ENCODE data around the gene OTOGL. TPM values are rescaled to one million over a fixed set of nuclear protein-coding genes. Genes with fewer than 3 reads are reported as not detected.

OTOGL gene
- total and polyA plus RNA-seq, 10 donors: 0.09 to 0.88 (median 0.23) TPM; not detected in 1

DNA sequence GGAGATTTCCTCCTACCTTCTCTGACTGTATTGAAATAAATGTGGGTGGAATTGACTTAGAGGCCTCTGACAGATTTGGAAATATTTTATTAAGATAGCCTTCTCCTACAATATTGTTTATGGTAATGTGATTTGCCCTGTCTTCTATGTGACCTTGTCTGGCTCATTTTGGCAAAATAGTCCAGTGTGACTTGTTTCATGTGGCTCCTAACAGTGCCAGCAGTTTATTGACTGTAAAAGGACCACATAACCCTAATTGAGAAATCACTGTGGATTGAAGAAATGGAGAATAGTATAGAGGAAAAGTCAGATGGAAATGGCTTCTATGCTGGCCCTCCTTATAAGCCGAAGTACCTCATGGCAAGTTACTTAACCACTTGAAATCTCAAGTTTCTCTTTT, 173.8 kb downstream of the OTOGL start:
- H3K36me3 ChIP-seq: no peaks in the 10 kb centered on the region
- intact Hi-C loops (cut with DNase I; ENCODE audit: low total_unique reads): no loop called here
- H3K27me3 ChIP-seq (replicated peaks in 1 of 7): no peaks in the 10 kb centered on the region
- H3K27ac ChIP-seq: no peak overlapping the region
- no peak overlapping the region for H3K4me3 ChIP-seq
- TF ChIP-seq POLR2AphosphoS5 (IDR thresholded peaks at IDR 0.05) (no peak), POLR2A (IDR thresholded peaks at IDR 0.05) (no peak)
- TF ChIP-seq, protein P1, sequence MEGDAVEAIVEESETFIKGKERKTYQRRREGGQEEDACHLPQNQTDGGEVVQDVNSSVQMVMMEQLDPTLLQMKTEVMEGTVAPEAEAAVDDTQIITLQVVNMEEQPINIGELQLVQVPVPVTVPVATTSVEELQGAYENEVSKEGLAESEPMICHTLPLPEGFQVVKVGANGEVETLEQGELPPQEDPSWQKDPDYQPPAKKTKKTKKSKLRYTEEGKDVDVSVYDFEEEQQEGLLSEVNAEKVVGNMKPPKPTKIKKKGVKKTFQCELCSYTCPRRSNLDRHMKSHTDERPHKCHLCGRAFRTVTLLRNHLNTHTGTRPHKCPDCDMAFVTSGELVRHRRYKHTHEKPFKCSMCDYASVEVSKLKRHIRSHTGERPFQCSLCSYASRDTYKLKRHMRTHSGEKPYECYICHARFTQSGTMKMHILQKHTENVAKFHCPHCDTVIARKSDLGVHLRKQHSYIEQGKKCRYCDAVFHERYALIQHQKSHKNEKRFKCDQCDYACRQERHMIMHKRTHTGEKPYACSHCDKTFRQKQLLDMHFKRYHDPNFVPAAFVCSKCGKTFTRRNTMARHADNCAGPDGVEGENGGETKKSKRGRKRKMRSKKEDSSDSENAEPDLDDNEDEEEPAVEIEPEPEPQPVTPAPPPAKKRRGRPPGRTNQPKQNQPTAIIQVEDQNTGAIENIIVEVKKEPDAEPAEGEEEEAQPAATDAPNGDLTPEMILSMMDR (IDR thresholded peaks at IDR 0.05 in 8 of 11, conservative IDR thresholded peaks at IDR 0.05 in 3 of 11): no peak
- H3K9me3 ChIP-seq: no peaks in the 10 kb centered on the region
- 88 to 93% (median 92%) methylated on average over 1 of the region's 1 CpG for WGBS, 5 donors
- DNase-seq: no peak
- H3K4me1 ChIP-seq: peaks cover 0 to 4% (median 0%) of the 10 kb centered on the region in 6 donors

DNA sequence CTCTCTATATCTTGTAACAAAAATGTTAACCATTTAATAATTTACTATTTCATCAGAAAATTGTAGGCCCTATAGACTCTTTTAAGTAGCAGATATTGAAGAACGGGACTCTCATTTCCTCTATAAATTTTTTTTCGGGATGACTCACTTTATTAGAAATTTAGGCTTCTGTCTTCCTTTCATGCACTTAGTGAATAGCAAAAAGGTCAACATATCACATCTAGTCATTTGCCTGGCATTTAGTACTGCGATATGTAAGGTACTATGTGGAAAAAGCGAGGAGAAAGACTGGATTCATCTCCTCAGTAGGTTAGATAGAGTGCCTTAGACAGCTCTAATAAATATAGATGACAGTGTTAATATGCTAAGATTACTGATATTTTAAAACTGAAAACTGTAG, 178.4 kb downstream of the OTOGL start:
- TF ChIP-seq POLR2AphosphoS5 (IDR thresholded peaks at IDR 0.05) (no peak), POLR2A (IDR thresholded peaks at IDR 0.05) (no peak)
- TF ChIP-seq, protein P1 (IDR thresholded peaks at IDR 0.05 in 8 of 11, conservative IDR thresholded peaks at IDR 0.05 in 3 of 11): no peak
- H3K4me3 ChIP-seq: no peak overlapping the region

DNA sequence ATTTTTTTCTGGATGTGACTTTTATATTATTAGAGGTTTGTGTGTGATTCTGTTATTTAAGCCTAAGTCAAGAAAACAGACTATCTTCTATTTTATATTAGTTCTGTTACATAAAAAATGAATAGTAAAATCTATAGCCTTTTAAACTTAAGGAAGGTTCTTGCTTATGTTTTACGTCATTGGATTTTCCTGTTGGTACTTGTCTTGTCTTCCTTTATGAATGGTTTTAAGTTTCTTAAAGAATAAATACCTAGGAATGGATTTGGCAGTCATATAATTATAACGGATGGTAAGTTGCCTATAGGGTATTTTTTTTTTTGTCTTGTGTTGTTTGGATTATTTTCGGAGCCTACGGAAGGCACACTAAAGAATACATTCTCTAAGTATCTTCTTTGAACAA, 182.9 kb downstream of the OTOGL start:
- no peak for DNase-seq
- TF ChIP-seq POLR2AphosphoS5 (IDR thresholded peaks at IDR 0.05) (no peak), POLR2A (IDR thresholded peaks at IDR 0.05) (no peak)
- TF ChIP-seq, protein P1 (IDR thresholded peaks at IDR 0.05 in 8 of 11, conservative IDR thresholded peaks at IDR 0.05 in 3 of 11): no peak
- H3K4me3 ChIP-seq: no peak overlapping the region
- no peaks in the 10 kb centered on the region for H3K36me3 ChIP-seq
- H3K27me3 ChIP-seq (replicated peaks in 1 of 7): no peaks in the 10 kb centered on the region
- peaks cover 0 to 14% (median 3%) of the 10 kb centered on the region in 8 donors for H3K9me3 ChIP-seq
- intact Hi-C loops (cut with DNase I; ENCODE audit: low total_unique reads): no loop called here
- no peak overlapping the region for H3K27ac ChIP-seq
- WGBS, 5 donors: 68 to 90% (median 82%) methylated on average over 4 of the region's 4 CpGs
- H3K4me1 ChIP-seq: no peaks in the 10 kb centered on the region

More for the DNA sequence above, 178.4 kb downstream of the OTOGL start:
- H3K27me3 ChIP-seq (replicated peaks in 1 of 7): no peaks in the 10 kb centered on the region
- intact Hi-C loops (cut with DNase I; ENCODE audit: low total_unique reads): no loop called here
- DNase-seq: no peak
- 86 to 96% (median 89%) methylated on average over 4 of the region's 4 CpGs for WGBS, 5 donors
- H3K36me3 ChIP-seq: no peaks in the 10 kb centered on the region
- no peaks in the 10 kb centered on the region for H3K4me1 ChIP-seq
- H3K27ac ChIP-seq: no peak overlapping the region
- peaks cover 0 to 14% (median 3%) of the 10 kb centered on the region in 8 donors for H3K9me3 ChIP-seq

DNA sequence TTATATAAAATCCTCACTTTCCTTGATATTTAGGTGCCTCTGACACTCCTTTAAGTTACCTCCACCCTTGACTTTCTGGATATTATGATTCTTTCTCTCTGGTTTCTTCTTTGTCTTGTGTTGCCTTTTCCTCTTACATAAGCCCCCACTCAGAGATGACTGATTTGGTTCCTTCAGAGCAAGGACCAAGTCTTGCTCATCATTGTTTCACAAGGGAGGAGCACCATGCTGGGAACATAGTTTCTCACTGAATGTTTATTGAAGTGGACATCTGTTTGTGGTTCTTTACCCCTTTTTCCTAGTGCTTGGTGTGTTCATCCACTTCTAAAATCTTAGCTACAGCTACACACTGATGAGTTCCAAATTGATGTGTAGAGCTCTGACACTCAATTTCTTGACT, 183.4 kb downstream of the OTOGL start:
- no peaks in the 10 kb centered on the region for H3K27me3 ChIP-seq (replicated peaks in 1 of 7)
- no peaks in the 10 kb centered on the region for H3K36me3 ChIP-seq
- H3K9me3 ChIP-seq: peaks cover 0 to 14% (median 3%) of the 10 kb centered on the region in 8 donors
- no peak for DNase-seq
- H3K4me3 ChIP-seq: no peak overlapping the region
- no peaks in the 10 kb centered on the region for H3K4me1 ChIP-seq
- TF ChIP-seq POLR2AphosphoS5 (IDR thresholded peaks at IDR 0.05) (no peak), POLR2A (IDR thresholded peaks at IDR 0.05) (no peak)
- TF ChIP-seq, protein P1 (IDR thresholded peaks at IDR 0.05 in 8 of 11, conservative IDR thresholded peaks at IDR 0.05 in 3 of 11): no peak
- H3K27ac ChIP-seq: no peak overlapping the region
- intact Hi-C loops (cut with DNase I; ENCODE audit: low total_unique reads): no loop called here
